GM18520 (cell line): ENCODE results near the gene RPL27.
A peak's percentile ranks its signal among the peaks of the same experiment; 100 is the strongest.
"Not testable (repeated sequence)": the region's sequence is repeated elsewhere in the genome, so short reads cannot be mapped to it uniquely, and the experiment has no call there.

ENCODE experiments used
- ATAC-seq: cut with Tn5 transposase; IDR thresholded peaks from one replicate; pipeline ENCODE4 v1.9.1; 2021; ENCODE audit not compliant: unreplicated experiment

RPL27 gene

DNA sequence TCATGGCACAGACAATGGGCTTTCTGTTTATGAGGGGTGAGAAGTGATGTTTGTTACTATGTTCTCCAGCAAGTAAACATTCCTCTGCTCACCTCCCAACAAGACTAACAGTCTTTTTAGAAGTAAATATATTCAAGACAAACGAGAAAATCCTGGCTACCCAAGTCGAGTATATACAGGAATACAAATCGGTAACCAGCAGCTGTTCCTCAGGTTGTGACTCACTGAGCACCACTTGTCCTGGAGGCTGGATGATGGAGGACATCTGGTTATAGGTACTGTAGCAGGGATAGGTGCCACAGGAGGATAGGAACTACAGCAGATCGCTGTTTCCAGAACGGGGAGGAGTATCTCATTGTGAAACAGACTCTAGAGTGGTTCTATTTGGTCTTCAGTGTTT lies 5.3 kb upstream of the RPL27 start:
- ATAC-seq = no peak

GRCh38 chr17:42993913-42994312 lies 4.3 kb upstream of the RPL27 start:
- not testable (repeated sequence) for ATAC-seq

DNA sequence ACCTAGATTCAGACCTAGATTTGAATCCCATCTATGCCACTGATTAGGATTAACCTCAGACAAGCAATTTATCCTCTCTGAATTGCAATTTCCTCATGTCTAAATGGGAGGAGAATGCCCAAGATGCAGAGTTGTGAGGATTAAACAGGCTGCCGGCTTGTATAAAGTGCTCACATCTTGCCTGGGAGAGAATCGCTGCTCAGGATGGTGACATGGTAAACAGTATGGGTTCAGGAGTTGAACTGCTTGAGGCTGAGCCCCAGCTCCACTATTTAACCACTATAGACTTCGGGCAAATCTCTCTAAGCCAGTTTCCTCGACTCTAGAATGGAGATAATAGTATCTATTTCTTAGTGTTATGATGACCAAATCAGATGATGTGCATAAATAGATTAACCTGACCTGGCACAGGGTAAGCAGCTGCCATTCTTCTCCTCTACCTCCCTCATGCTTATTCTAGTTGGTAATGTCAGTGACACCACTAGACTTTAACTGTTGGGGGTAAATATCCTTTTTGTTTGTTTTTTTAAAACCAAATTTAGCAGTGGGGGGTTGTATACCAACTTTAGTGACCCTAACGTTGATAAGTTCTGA lies 732 bp upstream of the RPL27 start:
- ATAC-seq = no peak

- no peak for ATAC-seq
Measured at GRCh38 chr17:42999003-42999525, 845 bp downstream of the RPL27 start.

GRCh38 chr17:43000894-43001293 lies 2.7 kb downstream of the RPL27 start:
- not testable (repeated sequence) for ATAC-seq

DNA sequence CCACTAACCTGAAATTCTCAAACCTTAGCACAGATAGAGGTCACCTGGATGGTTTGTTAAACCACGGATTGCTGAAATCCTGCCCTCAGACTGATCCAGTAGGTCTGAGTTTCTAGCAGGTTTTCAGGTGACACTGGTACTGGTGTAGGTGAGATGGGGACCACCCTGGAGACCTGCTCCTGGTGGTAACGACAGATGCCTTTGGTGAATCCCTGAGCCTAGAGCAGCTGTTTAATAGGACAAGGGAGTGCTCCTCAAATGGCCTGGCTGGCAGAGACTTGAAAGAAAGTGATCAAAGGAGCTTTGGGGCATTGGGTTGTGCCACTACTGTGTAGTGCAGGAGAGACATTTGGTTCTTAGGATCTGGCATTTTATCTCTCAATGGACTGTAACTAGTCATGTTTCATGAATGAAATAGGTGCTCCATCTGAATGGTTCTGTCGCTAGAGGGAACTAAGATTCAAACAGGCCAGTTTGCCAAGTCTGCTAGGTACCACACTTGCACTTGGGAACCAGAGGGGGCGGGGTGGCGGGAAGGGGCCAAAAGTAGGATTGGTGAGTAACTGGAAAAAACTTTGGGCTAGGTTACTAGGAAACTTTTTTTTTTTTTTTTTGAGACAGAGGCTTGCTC lies 5.4 kb downstream of the RPL27 start:
- no peak for ATAC-seq

GRCh38 chr17:43006639-43007551 lies 8.7 kb downstream of the RPL27 start, which contains the start of gene IFI35:
Gene IFI35, plus strand, starts transcription at chr17:43006784. Its CDS starts 164 bp downstream, at chr17:43006948.
- ATAC-seq = peak; percentile 61

DNA sequence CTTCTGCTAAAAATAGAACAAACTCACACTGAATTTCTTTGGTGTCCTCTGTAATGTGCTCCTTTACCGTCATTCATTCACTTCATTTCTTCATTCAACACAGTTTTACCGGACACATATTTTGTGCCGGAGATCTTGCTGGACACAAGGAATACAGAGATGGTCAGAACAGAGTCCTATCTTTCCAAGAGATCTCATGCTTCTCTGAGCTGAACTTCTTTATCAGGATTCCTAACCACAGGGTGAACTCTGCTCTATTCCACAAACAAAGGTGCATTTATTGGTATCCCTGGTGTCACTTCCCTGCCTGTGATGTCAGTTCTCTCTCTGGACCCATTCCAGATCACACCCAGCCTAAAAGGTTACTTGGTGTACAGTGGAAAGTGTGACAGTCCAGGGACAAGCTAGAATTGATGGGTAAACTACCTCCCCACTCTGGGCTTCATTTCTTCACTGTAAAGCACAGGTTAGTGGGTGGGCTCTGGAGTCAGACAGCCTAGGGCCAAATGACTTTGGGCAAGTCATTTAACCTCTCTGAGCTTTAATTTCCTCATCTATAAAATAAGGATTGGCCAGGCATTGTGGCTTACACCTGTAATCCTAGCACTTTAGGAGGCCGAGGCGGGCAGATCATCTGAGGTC lies 12.6 kb downstream of the RPL27 start:
- ATAC-seq = no peak

- no peak for ATAC-seq
Measured at GRCh38 chr17:43011728-43012472, 13.7 kb downstream of the RPL27 start.

GRCh38 chr17:43013296-43013695 lies 15.1 kb downstream of the RPL27 start:
- ATAC-seq = no peak

- no peak for ATAC-seq
Measured at GRCh38 chr17:43014020-43014648, 15.9 kb downstream of the RPL27 start.

DNA sequence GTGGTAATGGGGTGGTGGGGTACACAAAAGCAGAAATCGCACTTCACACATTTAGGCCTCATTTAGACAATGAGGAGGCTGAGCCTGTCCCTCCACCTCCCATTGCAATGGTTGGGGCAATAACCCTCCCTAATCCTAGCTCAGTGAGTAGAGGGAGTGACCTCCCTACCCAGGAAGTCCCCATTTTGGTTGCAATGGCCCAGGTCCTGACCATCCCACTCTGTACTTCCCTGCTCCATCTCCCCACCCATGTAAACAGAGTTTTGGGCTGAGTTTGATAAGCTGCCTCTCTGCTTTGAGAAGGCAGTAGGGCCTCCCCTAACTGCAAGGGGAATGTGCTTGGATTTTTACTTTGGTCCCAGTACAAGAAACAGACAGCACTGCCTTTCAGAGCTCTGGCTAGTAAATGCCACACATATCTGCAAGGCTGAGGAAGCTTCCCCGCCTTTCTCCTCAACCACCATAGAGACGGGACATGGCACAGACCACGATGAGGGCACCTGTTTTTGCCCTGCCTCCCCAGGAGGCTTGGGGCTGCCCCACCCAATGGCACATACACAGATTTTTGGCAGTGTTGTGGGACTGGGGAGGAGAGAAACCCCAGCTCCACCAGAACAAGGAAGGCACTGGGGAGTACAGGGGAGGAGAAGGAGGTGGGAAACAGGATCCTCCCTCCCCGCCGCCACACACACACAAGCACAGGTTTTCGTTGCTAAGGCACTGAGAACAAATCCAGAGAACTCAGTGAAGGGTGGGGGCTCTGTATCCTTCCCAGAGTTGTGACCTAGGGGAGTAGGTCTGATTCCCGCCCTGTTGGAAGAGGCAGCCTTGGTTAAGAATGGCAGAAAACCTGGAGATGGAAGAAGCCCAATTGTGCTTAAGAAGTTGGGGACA lies 16.7 kb downstream of the RPL27 start:
- ATAC-seq = no peak

DNA sequence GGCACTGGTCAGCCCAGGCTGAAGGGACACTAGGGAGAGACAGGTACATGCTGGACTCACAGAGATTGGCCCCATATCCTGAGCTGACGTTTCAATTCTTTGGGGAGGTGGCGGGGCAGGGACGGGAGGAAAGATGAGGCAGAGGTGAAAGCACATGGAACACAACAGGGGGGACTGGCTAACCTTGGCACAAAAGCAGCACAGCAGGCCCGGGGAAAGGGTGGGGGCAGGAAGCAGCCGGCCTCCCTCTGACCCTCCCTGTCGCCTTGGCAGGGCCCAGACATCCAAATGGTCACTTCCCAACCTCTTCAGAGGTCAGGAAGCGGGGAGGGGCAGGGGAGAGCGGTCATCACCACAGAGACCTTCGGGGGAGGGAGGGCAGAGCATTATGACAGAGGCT lies 17.4 kb downstream of the RPL27 start:
- no peak for ATAC-seq

DNA sequence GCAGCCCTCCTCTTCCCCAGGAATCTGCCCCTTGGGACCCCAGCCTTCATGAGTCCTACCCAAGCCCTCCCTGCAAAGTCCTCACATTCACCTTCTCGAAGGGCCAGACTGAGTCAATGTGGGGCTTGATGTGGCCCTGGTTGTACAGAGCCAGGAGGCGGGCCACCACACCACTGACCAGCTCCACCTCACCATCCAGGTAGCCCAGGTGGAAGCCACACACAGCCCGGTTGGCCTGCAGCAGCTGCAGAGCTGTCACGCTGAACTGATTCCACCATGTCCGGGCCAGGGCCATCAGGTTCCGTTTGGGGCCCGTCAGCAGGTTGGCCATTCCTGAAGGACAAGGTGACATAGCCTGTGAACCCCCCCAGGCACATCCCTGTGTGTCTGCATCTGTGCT lies 18.0 kb downstream of the RPL27 start:
- no peak for ATAC-seq

- ATAC-seq = no peak
Measured at GRCh38 chr17:43018008-43018853, 20.0 kb downstream of the RPL27 start.

GRCh38 chr17:43018932-43019331 lies 20.7 kb downstream of the RPL27 start:
- ATAC-seq = no peak

- ATAC-seq = no peak
Measured at GRCh38 chr17:43019418-43019817, 21.2 kb downstream of the RPL27 start.

GRCh38 chr17:43020030-43020621 lies 21.9 kb downstream of the RPL27 start:
- ATAC-seq = no peak
